HG03175 (cell line): ENCODE measurements around the gene ELFN1.

Experiments
- ATAC-seq: cut with Tn5 transposase; IDR thresholded peaks from one replicate; pipeline ENCODE4 v1.9.1; 2021; ENCODE audit warnings: mild to moderate bottlenecking, moderate library complexity; ENCODE audit not compliant: unreplicated experiment

Gene ELFN1

DNA sequence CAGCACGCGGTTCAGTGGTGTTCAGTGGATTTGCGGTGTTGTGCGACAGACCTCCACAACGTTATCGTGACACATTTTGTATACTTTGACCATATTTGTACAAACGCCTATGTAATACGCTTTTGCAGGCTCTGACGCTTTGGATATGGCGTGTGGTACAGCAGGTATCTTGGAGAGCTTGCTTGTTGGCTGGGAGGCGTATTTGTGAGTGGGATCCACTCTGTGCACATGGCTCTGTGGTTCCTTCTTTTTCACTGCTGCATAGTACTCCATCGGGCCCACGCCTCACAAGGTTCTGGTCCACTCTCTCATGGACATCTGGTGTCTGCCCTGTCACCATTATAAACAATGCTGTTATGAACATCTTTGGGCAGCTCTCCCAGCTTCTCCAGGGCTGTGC, 53.2 kb downstream of the ELFN1 start:
- no peak for ATAC-seq

- no peak for ATAC-seq
These were observed 54.2 kb downstream of the ELFN1 start for GRCh38 chr7:1724118-1724910.

GRCh38 chr7:1725199-1725690, 55.2 kb downstream of the ELFN1 start:
- ATAC-seq: no peak

DNA sequence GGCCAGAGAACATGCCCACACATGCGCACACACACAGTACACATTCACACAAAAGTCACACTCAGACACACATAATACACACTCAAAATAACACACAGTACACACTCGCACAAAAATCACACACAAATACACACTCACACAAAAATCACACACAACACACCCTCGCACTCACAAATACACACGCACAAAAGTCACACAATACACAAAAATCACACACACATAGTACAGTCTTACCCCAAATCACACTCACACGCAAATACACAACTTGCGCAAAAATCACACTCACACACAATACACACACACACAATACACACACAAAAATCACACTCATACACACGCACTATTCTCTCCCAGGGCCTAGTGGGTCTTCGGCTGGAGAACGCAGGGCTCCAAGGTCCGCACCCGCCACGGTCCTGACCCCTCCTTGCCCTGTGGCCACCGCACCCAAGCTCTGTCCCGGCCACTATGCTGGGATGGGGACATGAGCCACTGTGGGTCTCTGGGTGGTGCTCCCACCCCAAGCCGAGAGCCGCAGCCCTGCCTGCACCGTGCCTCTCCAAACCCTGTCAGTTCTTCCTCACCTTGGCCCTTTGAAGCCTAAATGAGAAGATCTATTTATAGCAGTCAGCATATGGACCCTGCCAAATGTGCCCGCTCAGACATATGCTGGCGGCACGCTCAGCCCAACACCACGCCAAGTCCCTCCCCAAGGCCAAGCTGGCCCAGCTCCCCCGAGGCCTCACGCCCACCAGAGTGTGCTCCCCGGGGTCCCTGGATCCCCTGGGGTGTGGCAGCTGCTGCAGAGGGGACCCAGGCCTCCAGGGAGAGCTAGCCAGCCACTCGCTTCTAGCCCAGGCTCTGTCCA, 55.9 kb downstream of the ELFN1 start:
- ATAC-seq: no peak

DNA sequence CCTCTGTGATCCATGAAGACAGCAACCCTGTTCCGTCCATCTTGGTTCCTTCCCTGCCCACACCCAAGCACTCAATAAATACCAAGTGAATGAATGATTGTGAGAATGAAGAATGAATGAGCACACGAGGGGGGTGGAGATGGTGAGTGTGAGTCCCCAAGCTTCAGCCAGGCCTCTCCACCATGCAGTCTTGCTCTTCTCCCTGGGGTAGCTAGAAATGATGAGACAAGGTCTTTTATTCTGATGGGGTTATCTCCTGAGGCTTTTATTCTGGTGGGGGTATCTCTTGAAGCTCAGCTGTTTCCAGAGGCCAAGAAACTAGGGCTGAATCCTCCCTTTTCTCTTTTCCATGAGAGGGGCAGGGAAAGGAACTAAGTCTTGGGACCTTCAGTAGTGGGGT, 57.0 kb downstream of the ELFN1 start:
- no peak for ATAC-seq

DNA sequence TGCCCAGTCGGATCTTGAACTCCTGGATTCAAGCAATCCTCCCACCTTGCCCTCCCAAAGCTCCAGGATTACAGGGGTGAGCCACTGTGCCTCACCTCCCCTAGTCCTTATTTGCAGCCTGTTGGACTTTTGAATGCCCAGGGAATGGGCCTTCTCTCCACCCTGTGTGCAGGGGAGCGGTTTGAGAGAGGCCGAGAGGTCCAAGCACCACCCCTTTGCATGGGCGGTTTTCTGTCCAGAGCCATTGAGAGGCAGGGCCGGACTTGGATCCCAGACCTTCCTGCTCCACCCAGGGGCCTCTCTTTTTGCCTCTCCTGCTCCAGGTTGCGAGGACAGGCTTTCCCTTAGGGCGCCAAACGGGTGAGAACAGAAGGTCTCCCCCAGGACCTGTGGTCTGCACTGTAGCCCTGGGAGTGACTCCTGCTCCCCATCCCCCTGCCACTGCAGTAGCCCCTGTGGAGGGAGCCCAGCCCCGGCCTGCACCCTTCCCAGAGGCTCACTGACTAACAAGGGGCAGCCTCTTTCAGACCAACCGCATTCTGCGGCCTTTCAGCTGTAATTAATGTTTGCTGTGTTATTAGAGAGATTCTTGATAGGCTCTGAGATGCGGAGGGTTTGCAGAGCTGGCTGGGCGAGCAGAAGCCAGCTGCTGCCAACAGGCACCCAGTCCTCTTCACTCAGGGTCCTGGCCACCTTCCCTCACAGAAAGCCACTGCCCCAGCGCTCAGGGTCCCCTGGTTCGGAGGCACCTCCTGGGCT, 57.9 kb downstream of the ELFN1 start:
- no peak for ATAC-seq

GRCh38 chr7:1729183-1729582, 59.1 kb downstream of the ELFN1 start:
- no peak for ATAC-seq

- ATAC-seq: no peak
These were observed 59.7 kb downstream of the ELFN1 start for GRCh38 chr7:1729773-1730172.

- ATAC-seq: no peak
These were observed 62.0 kb downstream of the ELFN1 start for GRCh38 chr7:1732072-1732471.

GRCh38 chr7:1732645-1733044, 62.6 kb downstream of the ELFN1 start:
- ATAC-seq: no peak

- ATAC-seq: no peak
These were observed 63.3 kb downstream of the ELFN1 start for GRCh38 chr7:1733206-1733907.

DNA sequence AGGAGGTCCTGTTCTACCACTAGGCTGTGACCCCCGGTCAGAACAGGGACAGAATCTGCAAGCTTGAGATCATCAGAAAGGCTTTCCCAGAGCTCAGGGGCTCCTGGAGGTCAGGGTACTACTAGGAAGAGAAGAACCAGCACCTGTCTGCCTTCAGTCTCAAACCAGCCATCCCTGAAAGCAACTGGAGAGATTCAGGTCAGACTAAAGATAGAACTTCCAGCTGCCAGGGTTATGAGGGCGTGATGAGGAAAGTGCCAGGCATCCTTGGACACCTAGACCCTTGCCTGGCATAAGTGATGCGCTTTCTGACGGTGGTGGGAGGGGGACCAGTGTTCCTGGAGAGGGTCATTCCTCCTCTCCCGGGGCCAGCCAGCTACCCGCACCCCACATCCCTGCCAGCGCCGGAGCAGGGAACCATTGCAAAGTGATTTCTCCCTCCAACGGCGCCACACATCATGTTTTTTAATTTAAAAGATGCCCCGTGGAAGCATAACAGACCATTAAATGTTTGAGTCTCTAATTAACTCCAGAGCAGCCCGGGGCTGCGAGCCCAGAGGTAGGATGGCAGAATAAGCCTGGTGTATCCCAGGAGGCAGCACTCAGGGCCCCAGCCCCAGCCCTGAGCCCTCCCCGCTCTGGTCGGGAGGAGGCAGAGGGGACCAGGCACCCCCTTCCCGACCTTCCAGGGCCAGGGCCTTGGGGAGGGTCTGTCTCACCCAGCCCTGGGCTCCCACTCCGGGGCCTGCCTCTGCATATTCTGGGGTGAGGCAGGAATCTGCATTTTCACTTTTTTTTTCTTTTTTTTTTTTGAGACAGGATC, 64.0 kb downstream of the ELFN1 start:
- ATAC-seq: no peak

- ATAC-seq: no peak
These were observed 65.2 kb downstream of the ELFN1 start for GRCh38 chr7:1735262-1735661.

DNA sequence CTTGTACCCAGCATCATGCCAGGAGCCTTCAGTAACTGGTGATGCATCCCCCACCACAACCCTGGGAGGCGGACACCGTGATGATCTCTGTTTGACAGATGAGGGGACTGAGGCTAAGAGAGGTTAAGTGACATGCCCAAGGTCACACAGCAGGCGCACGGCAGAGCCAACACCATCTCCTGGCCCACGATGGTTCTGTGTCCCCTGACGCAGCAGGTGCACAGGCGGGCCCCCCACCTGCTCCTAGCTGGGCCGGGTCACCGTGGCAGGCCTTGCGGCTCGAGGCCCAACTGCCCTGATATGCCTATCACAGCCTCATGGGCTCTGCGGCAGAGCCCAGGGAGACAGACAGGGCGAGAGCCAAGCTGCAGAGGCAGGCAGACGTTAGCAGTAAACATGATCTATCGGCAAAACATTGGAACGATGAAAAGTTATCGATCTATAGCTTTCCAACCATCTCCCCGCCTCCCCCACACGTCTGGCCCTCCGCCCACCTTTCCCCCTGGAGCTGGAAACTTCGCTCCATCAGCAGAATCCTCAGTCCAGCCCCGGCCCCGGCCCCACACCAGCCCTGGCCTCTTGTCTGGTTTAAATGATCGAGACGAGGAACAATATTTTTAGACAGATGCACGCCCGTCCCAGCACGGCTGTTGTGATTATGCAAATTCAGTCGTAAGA, 65.9 kb downstream of the ELFN1 start:
- ATAC-seq: no peak

- ATAC-seq: no peak
These were observed 66.4 kb downstream of the ELFN1 start for GRCh38 chr7:1736484-1736817.

GRCh38 chr7:1736830-1737229, 66.8 kb downstream of the ELFN1 start:
- ATAC-seq: no peak

DNA sequence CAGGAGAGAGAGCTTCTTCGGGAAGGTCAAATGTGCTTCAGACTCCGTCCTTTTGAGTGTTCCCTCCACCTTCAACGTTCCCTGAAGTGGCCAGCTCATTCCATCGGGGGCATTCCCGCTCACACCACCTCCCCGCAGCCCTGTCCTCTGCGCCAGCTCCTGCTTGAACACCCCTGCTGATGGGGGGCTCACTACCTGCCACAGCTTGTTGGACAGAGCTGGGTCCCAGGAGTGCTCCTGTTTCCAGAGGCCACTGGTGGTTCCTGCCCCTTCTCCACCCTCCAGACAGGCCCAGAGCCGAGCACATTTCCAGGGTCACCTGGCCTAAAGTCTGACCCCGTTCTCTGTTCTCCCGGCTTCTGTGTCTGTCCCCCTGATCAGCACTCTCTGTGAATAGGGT, 67.4 kb downstream of the ELFN1 start:
- no peak for ATAC-seq

- no peak for ATAC-seq
These were observed 67.9 kb downstream of the ELFN1 start for GRCh38 chr7:1737956-1738355.

DNA sequence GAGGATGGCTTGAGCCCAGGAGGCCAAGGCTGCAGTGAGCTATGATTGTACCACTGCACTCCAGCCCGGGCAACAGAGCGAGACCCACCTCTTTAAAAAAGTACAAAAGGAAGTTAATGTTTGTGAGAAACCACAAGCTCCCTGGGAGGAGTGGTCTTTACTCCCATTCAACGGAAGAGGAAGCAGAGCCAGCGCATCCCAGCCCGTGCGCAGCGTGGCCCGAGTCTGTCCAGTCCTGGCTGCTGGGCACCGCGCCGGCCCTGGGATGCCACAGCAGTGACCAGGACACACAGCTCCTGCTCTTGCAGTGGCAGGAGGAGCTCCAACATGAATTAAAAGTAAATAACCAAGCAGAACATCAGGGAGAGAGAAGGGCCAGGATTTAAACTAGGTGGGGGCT, 68.4 kb downstream of the ELFN1 start:
- no peak for ATAC-seq
